ENCODE data around the gene CENPV.
A peak's percentile ranks its signal among the peaks of the same experiment; 100 is the strongest.
"Not testable (repeated sequence)": the region's sequence is repeated elsewhere in the genome, so short reads cannot be mapped to it uniquely, and the experiment has no call there.

Gene CENPV

GRCh38 chr17:16306211-16306610 is 47.1 kb downstream of the CENPV start:
- DNase-seq = no peak

DNA sequence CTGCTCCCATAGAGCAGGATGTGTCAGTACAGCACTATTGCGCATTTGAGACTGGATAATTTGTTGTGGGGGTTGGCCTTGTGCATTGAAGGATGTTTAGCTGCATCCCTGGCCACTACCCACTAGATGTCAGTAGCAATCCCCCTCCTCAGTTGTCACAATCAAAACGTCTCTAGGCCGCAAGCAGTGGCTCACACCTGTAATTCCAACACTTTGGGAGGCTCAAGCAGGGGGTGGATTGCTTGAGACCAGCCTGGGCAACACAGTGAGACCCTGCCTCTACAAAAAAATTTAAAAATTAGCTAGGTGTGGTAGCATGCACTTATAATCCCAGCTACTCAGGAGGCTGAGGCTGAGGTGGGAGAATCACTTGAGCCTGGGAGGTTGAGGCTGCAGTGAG is 48.4 kb downstream of the CENPV start:
- peak; percentile 76 for DNase-seq

DNA sequence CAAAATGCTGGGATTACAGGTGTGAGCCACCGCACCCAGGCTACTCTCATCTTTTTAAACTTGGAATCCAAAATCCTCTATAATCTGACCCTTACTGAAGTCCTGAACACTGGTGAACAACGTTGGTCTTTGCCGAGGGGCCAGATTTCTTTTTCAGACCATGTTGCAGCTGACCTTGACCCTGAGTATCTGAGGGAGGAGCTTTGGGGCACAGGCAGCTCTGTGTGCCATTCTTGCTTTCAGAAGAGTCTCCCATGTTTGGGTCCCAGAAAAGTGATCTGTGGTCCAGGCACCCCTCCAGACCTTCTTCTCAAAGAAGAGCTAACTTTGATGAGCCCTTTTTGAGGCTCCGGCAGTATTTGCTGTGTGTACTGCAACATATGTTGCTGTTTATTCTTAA is 50.4 kb downstream of the CENPV start:
- no peak for DNase-seq

DNA sequence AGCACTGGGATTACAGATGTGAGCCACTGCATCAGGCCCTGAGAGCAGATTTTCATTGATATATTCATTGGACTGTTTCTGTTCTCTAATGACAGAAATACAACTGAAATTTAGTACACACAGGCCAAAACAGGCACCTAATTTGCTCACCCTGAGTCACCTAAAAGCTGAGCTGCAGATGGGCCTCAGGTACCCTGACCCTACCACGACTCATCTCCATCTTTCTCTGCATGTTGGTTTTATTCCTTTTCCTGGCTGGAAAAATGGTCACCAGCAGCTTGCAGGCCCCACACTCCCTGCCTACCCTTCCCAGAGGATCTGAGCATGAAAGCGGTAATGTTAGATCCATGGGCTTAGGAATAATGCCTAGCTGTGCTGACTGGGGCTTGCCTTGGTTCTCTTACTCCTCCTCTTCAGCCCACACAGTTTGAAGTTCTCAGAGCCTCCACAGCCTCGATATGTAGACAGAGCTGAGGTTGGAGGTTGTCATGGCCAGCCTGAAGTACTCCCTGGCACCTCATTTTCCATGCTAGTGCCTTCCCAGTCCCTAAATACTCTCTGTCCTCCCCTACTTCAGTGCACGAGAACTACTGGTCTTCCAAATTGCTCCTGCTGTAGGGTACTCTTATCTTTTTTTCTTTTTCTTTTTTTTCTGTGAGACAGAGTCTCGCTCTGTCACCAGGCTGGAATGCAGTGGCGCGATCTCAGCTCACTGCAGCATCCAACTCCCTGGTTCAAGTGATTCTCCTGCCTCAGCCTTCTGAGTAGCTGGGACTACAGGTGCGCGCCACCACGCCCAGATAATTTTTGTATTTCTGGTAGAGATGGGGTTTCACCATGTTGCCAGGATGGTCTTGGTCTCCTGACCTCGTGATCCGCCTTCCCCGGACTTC is 51.1 kb downstream of the CENPV start:
- DNase-seq = peak; percentile 75

DNA sequence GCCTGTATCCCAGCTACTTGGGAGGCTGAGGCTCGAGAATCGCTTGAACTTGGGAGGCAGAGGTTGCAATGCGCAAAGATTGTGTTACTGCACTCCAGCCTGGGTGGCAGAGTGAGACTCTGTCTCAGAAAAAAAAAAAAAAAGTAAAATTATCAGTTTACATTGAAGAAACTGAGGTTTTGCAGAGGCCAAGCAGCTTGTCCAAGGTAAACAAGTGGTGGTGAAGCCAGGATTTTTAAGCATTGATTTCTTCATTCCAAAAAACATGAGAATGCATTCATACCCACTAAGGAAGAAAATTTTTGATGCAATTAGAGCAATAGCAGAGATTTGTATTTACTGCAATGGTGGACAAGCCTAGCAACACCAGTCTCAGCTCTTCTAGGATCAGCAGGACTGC is 52.7 kb downstream of the CENPV start:
- no peak for DNase-seq

DNA sequence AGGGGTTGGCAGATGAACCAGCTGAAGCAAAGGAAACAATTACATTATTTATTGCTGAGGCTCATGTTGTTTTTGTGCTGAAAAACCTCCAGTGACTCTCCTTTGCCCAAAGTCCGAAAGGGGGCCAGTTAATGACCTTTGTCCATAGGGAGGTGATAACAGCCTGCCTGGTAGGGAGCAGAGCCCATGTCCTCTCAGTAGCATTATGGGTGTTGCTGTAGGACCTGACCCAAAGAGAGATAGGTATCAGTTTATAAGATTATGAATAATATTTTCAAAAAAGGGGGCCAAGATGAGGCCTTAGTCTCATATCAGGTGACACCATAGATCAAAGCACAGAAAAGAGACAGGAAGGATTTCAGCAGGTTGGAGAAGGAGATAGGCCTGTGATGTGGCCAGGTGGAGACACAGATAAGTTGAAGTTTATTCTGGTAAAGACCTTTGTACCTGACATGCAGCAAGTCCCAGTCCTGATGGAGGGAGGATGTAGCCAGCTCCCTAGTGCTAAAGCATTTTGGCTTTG is 55.1 kb downstream of the CENPV start:
- DNase-seq = no peak

DNA sequence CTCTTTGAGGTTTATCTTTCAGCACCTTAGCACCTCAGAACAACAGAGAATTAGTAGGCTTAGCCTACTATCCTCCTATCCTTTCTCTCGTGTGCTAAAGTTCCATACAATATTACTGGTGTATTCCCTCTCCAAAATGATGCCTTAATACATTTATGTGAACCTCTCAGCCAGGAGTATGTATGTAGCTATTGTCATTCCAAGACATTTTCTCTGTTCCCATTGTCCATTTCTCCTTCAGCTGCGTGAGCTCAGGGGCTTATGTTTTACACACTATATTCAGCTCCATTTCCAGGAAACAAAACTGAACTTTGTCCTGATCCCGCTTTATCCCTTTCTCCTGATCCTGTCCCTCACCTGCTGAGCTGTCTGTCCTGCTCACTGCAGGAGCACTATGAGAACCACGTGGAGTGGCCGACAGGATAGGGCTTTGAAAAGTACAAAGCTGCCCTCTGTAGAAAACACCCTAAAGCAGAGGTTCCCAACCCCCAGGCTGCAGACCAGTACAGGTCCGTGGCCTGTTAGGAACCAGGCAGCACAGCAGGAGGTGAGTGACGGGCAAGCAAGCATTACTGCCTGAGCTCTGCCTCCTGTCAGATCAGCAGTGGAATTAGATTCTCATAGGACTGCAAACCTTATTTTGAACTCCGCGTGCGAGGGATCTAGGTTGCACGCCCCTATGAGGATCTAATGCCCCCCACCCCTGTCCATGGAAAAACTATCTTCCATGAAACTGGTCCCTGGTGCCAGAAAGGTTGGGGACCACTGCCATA is 55.7 kb downstream of the CENPV start:
- no peak for DNase-seq

DNA sequence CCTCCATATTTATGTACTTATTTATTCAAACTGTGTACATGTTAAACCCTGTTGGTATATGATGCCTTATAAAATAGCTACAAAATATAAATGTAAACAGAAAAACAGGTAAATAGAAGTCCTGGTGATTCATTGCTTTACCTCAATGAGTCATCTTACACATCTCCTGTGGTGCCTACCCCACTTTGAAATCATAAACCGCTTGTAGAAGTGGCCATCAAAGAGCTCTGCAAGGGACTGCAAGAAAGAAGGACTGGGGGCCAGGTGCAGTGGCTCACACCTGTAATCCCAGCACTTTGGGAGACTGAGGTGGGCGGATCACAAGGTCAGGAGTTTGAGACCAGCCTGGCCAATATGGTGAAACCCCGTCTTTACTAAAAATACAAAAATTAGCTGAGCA is 57.2 kb downstream of the CENPV start:
- not testable (repeated sequence) for DNase-seq

GRCh38 chr17:16294560-16294959 is 58.7 kb downstream of the CENPV start:
- no peak for DNase-seq

DNA sequence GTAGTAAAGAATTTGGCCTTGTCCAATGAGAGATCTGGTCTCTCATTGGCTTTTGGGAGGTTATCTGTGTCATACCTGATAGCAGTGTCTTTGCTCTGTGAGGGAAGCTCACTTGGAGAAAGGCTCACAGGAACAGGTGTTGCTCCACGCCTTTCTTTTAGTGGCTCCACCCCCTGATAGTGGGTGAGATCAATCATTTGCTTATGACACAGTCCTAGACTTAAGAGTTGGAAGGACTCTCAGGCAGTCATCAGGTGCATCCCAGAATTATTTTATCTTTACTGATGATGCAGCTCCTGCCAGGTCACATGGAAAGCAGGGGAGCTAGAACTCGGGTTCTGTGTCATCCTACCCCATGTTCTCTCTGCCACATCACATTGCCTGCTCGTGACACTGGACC is 59.3 kb downstream of the CENPV start:
- DNase-seq = no peak
